ENCODE results near the gene CEL.

The CEL gene

GRCh38 chr9:133101356-133102189 lies 39.8 kb downstream of the CEL start:
- peaks cover 56% of the 10 kb centered on the region for H3K36me3 ChIP-seq (ENCODE audit: insufficient read depth, low read length)
- no peak for DNase-seq (ENCODE audit: low read depth, low spot score)
- H3K9ac ChIP-seq (ENCODE audit: insufficient read length) = no peak overlapping the region
- no peak overlapping the region for H3K27ac ChIP-seq
- no peak for TF ChIP-seq EZH2 (IDR thresholded peaks at IDR 0.05)
- no peak for TF ChIP-seq FOXP2 (optimal IDR thresholded peaks at IDR 0.05; ENCODE audit: control extremely low read depth, extremely low read length, insufficient read depth)
- no peak for TF ChIP-seq POLR2AphosphoS5 (IDR thresholded peaks at IDR 0.05; ENCODE audit: borderline replicate concordance, low read depth, low read length)
- H3K9me3 ChIP-seq (ENCODE audit: low read depth, low read length) = no peaks in the 10 kb centered on the region; the same call in 1 of the 2 replicates
- H3K4me3 ChIP-seq = no peak overlapping the region

- H3K27ac ChIP-seq = no peak overlapping the region
- no peak overlapping the region for H3K4me3 ChIP-seq
- H3K9ac ChIP-seq (ENCODE audit: insufficient read length) = no peak overlapping the region
- TF ChIP-seq EZH2 (IDR thresholded peaks at IDR 0.05) (no peak), FOXP2 (optimal IDR thresholded peaks at IDR 0.05; ENCODE audit: control extremely low read depth, extremely low read length, insufficient read depth) (no peak), POLR2AphosphoS5 (IDR thresholded peaks at IDR 0.05; ENCODE audit: borderline replicate concordance, low read depth, low read length) (no peak)
- H3K9me3 ChIP-seq (ENCODE audit: low read depth, low read length) = no peaks in the 10 kb centered on the region
- DNase-seq (ENCODE audit: low read depth, low spot score) = no peak
- H3K36me3 ChIP-seq (ENCODE audit: insufficient read depth, low read length) = peaks cover 53% of the 10 kb centered on the region
These were observed 40.6 kb downstream of the CEL start for GRCh38 chr9:133102190-133103021.

- no peak overlapping the region for H3K4me3 ChIP-seq
- H3K9ac ChIP-seq (ENCODE audit: insufficient read length) = no peak overlapping the region
- no peak overlapping the region for H3K27ac ChIP-seq
- H3K9me3 ChIP-seq (ENCODE audit: low read depth, low read length) = no peaks in the 10 kb centered on the region
- peaks cover 49% of the 10 kb centered on the region; the same call in 1 of the 2 replicates for H3K36me3 ChIP-seq (ENCODE audit: insufficient read depth, low read length)
- no peak for TF ChIP-seq FOXP2 (optimal IDR thresholded peaks at IDR 0.05; ENCODE audit: control extremely low read depth, extremely low read length, insufficient read depth)
- no peak for TF ChIP-seq EZH2 (IDR thresholded peaks at IDR 0.05)
- TF ChIP-seq POLR2AphosphoS5 (IDR thresholded peaks at IDR 0.05; ENCODE audit: borderline replicate concordance, low read depth, low read length) = no peak
- DNase-seq (ENCODE audit: low read depth, low spot score) = no peak
These were observed 41.6 kb downstream of the CEL start for GRCh38 chr9:133103183-133103986.

- DNase-seq (ENCODE audit: low read depth, low spot score) = no peak
- Histone ChIP-seq H3K27ac (no peak overlapping the region), H3K4me3 (no peak overlapping the region), H3K9ac (ENCODE audit: insufficient read length) (no peak overlapping the region), H3K36me3 (ENCODE audit: insufficient read depth, low read length) (peaks cover 42% of the 10 kb centered on the region; the same call in 1 of the 2 replicates), H3K9me3 (ENCODE audit: low read depth, low read length) (no peaks in the 10 kb centered on the region)
- TF ChIP-seq FOXP2 (optimal IDR thresholded peaks at IDR 0.05; ENCODE audit: control extremely low read depth, extremely low read length, insufficient read depth) (no peak), EZH2 (IDR thresholded peaks at IDR 0.05) (no peak), POLR2AphosphoS5 (IDR thresholded peaks at IDR 0.05; ENCODE audit: borderline replicate concordance, low read depth, low read length) (no peak)
These were observed 42.3 kb downstream of the CEL start for GRCh38 chr9:133103987-133104505.

- Histone ChIP-seq H3K36me3 (ENCODE audit: insufficient read depth, low read length) (peaks cover 40% of the 10 kb centered on the region; the same call in 1 of the 2 replicates), H3K4me3 (no peak overlapping the region), H3K27ac (no peak overlapping the region), H3K9ac (ENCODE audit: insufficient read length) (no peak overlapping the region), H3K9me3 (ENCODE audit: low read depth, low read length) (no peaks in the 10 kb centered on the region)
- DNase-seq (ENCODE audit: low read depth, low spot score) = no peak
- TF ChIP-seq FOXP2 (optimal IDR thresholded peaks at IDR 0.05; ENCODE audit: control extremely low read depth, extremely low read length, insufficient read depth) = no peak
- TF ChIP-seq EZH2 (IDR thresholded peaks at IDR 0.05) = no peak
- no peak for TF ChIP-seq POLR2AphosphoS5 (IDR thresholded peaks at IDR 0.05; ENCODE audit: borderline replicate concordance, low read depth, low read length)
These were observed 43.1 kb downstream of the CEL start for GRCh38 chr9:133104718-133105460.

- Histone ChIP-seq H3K9ac (ENCODE audit: insufficient read length) (no peak overlapping the region), H3K36me3 (ENCODE audit: insufficient read depth, low read length) (peaks cover 39% of the 10 kb centered on the region; the same call in 1 of the 2 replicates), H3K9me3 (ENCODE audit: low read depth, low read length) (no peaks in the 10 kb centered on the region), H3K27ac (no peak overlapping the region), H3K4me3 (no peak overlapping the region)
- DNase-seq (ENCODE audit: low read depth, low spot score) = no peak
- TF ChIP-seq FOXP2 (optimal IDR thresholded peaks at IDR 0.05; ENCODE audit: control extremely low read depth, extremely low read length, insufficient read depth) (no peak), POLR2AphosphoS5 (IDR thresholded peaks at IDR 0.05; ENCODE audit: borderline replicate concordance, low read depth, low read length) (no peak), EZH2 (IDR thresholded peaks at IDR 0.05) (no peak)
These were observed 43.6 kb downstream of the CEL start for GRCh38 chr9:133105461-133105770.

GRCh38 chr9:133106511-133107244 lies 44.9 kb downstream of the CEL start:
- no peak overlapping the region for H3K27ac ChIP-seq
- DNase-seq (ENCODE audit: low read depth, low spot score) = no peak
- no peak overlapping the region for H3K4me3 ChIP-seq
- peaks cover 33% of the 10 kb centered on the region; the same call in 1 of the 2 replicates for H3K36me3 ChIP-seq (ENCODE audit: insufficient read depth, low read length)
- no peak for TF ChIP-seq EZH2 (IDR thresholded peaks at IDR 0.05)
- TF ChIP-seq FOXP2 (optimal IDR thresholded peaks at IDR 0.05; ENCODE audit: control extremely low read depth, extremely low read length, insufficient read depth) = no peak
- no peak for TF ChIP-seq POLR2AphosphoS5 (IDR thresholded peaks at IDR 0.05; ENCODE audit: borderline replicate concordance, low read depth, low read length)
- no peak overlapping the region for H3K9ac ChIP-seq (ENCODE audit: insufficient read length)
- H3K9me3 ChIP-seq (ENCODE audit: low read depth, low read length) = no peaks in the 10 kb centered on the region

Measured in SK-N-MC (cell line).